Measurements from ENCODE around the gene ARFGAP2.

The ARFGAP2 gene

DNA sequence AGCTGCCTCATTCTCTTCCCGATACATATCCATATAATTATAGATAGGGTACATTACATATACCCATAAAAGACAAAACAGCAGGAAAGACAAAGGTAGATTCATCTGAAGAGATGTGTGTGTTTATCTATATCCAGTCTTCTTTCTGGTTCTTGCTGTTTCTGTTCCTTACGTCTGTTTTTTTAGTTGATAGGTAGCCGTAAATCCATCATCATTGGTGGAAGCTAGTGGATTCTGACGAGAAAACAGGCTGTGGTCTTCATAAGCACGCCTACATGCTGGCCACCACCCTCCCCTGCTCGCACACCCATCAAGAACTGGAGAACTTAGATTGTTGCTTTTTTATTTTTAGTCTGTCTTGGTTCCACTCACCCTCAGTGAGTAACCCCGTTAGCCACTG, 51.6 kb downstream of the ARFGAP2 start:
- no peak overlapping the region for H3K4me3 ChIP-seq (ENCODE audit: low read depth, low read length)
- no peaks in the 10 kb centered on the region for H3K4me1 ChIP-seq (ENCODE audit: control insufficient read depth, insufficient read depth, low read length)
- no peak overlapping the region for H3K27ac ChIP-seq (ENCODE audit: extremely low read depth, low read depth, low read length)
- CTCF ChIA-PET: interaction anchor here (0.7 to 0.9 kb wide), 3 partner anchors 28 to 275 kb away, joined by 3 to 4 read pairs (median 3); no protein-coding TSS in a partner anchor
- no peaks in the 10 kb centered on the region for H3K9me3 ChIP-seq (ENCODE audit: control insufficient read depth, insufficient read depth, low read depth, low read length)
- TF ChIP-seq ZNF654 (tag by site-specific recombination; IDR thresholded peaks at IDR 0.05; ENCODE audit: low read depth) (no peak), ZNF544 (tag by site-specific recombination; IDR thresholded peaks at IDR 0.05) (no peak), OSR2 (tag by site-specific recombination; IDR thresholded peaks at IDR 0.05) (0 out of 2 replicates have a peak, but pooled peaks have one; percentile 31)
- H3K36me3 ChIP-seq (ENCODE audit: control insufficient read depth in 2 of 2, insufficient read depth in 1 of 2, low read length in 2 of 2): no peaks in the 10 kb centered on the region
- POLR2A ChIA-PET: no interaction called here

DNA sequence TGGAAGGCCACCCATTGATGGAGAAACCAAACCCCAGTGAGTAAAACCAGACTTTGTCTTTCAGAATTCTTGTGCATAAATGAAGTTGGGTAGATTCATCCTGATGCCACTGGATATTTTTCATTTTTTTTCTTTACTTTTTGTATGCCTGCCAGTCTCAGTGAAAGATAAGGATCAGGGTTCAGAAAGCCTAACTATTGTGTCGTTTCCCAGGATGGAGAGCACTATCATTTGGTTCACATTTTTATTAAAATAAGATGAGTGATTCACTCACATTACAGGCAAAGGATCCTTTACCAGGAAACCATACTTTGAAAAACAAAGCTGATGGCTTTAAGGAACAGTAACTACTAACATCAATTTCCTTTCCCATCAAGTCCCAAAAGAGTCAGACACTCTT, 52.0 kb downstream of the ARFGAP2 start:
- TF ChIP-seq ZEB2 (tag by site-specific recombination; IDR thresholded peaks at IDR 0.05): no peak
- 0 out of 2 replicates have a peak, but pooled peaks have one; percentile 8 for TF ChIP-seq TCF7L2 (IDR thresholded peaks at IDR 0.05; ENCODE audit: borderline replicate concordance, low read depth, low read length)
- ChIA-PET CTCF (interaction anchor here (0.7 kb wide), 1 partner anchor 275 kb away, joined by 3 read pairs; no protein-coding TSS in a partner anchor), POLR2A (no interaction called here)
- Histone ChIP-seq H3K36me3 (ENCODE audit: control insufficient read depth in 2 of 2, insufficient read depth in 1 of 2, low read length in 2 of 2) (no peaks in the 10 kb centered on the region), H3K4me1 (ENCODE audit: control insufficient read depth, insufficient read depth, low read length) (no peaks in the 10 kb centered on the region), H3K27ac (ENCODE audit: extremely low read depth, low read depth, low read length) (no peak overlapping the region), H3K9me3 (ENCODE audit: control insufficient read depth, insufficient read depth, low read depth, low read length) (no peaks in the 10 kb centered on the region), H3K4me3 (ENCODE audit: low read depth, low read length) (no peak overlapping the region)

DNA sequence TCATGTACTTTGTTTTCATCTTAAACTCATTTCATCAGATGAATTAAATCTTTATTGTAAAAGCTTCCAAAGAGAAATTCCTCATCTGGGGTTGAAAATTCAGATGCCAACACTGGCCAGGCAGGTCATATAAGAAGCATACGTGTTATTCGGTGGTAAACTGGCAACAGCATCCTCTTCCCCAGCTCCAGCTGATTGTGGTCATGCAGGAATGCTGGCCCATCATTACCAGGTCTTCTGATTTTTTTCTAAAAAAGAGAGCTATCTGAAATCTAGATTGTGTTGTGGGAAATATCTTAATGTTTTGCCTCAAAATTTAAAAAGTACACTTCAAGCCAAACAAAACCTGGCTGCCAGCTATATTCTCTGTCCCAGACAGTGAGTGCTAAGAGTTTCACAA, 53.6 kb downstream of the ARFGAP2 start:
- TF ChIP-seq ZNF157 (tag by site-specific recombination; IDR thresholded peaks at IDR 0.05) (no peak), ZSCAN30 (tag by site-specific recombination; IDR thresholded peaks at IDR 0.05) (no peak), ZNF140 (tag by site-specific recombination; IDR thresholded peaks at IDR 0.05) (no peak), BCL11B (tag by site-specific recombination; IDR thresholded peaks at IDR 0.05; ENCODE audit: low read depth) (no peak)
- no peaks in the 10 kb centered on the region for H3K36me3 ChIP-seq (ENCODE audit: control insufficient read depth in 2 of 2, insufficient read depth in 1 of 2, low read length in 2 of 2)
- H3K9me3 ChIP-seq (ENCODE audit: control insufficient read depth, insufficient read depth, low read depth, low read length): no peaks in the 10 kb centered on the region
- ChIA-PET POLR2A (no interaction called here), CTCF (interaction anchor here (0.6 to 1.0 kb wide), 2 partner anchors 30 to 46 kb away, joined by 3 read pairs; no protein-coding TSS in a partner anchor)
- no peak overlapping the region for H3K4me3 ChIP-seq (ENCODE audit: low read depth, low read length)
- no peaks in the 10 kb centered on the region for H3K4me1 ChIP-seq (ENCODE audit: control insufficient read depth, insufficient read depth, low read length)
- H3K27ac ChIP-seq (ENCODE audit: extremely low read depth, low read depth, low read length): no peak overlapping the region

DNA sequence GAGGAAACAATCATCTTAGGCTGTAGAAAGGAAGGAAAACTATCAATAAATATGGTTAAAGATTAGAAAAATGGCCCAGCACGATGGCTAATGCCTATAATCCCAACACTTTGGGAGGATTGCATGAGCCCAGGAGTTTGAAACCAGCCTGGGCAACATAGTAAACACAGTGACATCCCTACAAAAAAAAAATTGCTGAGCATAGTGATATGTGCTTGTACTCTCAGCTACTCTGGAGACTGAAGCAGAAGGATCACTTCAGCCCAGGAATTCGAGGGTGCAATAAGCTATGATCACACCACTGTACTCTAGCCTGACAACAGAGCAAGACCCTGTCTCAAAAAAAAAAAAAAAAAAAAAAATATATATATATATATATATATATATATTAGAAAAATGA, 54.9 kb downstream of the ARFGAP2 start:
- POLR2A ChIA-PET: no interaction called here
- TF ChIP-seq, protein P1, sequence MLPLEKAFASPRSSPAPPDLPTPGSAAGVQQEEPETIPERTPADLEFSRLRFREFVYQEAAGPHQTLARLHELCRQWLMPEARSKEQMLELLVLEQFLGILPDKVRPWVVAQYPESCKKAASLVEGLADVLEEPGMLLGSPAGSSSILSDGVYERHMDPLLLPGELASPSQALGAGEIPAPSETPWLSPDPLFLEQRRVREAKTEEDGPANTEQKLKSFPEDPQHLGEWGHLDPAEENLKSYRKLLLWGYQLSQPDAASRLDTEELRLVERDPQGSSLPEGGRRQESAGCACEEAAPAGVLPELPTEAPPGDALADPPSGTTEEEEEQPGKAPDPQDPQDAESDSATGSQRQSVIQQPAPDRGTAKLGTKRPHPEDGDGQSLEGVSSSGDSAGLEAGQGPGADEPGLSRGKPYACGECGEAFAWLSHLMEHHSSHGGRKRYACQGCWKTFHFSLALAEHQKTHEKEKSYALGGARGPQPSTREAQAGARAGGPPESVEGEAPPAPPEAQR (tag by site-specific recombination; IDR thresholded peaks at IDR 0.05): no peak
- TF ChIP-seq ZBTB8A (tag by site-specific recombination; IDR thresholded peaks at IDR 0.05) (no peak), ZBTB20 (tag by site-specific recombination; IDR thresholded peaks at IDR 0.05) (no peak), ZNF76 (tag by site-specific recombination; IDR thresholded peaks at IDR 0.05; ENCODE audit: borderline replicate concordance, low read depth) (no peak), ZNF335 (tag by site-specific recombination; conservative IDR thresholded peaks at IDR 0.05) (no peak), ZSCAN23 (tag by site-specific recombination; IDR thresholded peaks at IDR 0.05) (no peak)
- TF ChIP-seq, protein P2, sequence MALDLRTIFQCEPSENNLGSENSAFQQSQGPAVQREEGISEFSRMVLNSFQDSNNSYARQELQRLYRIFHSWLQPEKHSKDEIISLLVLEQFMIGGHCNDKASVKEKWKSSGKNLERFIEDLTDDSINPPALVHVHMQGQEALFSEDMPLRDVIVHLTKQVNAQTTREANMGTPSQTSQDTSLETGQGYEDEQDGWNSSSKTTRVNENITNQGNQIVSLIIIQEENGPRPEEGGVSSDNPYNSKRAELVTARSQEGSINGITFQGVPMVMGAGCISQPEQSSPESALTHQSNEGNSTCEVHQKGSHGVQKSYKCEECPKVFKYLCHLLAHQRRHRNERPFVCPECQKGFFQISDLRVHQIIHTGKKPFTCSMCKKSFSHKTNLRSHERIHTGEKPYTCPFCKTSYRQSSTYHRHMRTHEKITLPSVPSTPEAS (tag by site-specific recombination; IDR thresholded peaks at IDR 0.05): no peak
- TF ChIP-seq, protein P3, sequence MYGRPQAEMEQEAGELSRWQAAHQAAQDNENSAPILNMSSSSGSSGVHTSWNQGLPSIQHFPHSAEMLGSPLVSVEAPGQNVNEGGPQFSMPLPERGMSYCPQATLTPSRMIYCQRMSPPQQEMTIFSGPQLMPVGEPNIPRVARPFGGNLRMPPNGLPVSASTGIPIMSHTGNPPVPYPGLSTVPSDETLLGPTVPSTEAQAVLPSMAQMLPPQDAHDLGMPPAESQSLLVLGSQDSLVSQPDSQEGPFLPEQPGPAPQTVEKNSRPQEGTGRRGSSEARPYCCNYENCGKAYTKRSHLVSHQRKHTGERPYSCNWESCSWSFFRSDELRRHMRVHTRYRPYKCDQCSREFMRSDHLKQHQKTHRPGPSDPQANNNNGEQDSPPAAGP (tag by site-specific recombination; IDR thresholded peaks at IDR 0.05): no peak
- TF ChIP-seq, protein P4, sequence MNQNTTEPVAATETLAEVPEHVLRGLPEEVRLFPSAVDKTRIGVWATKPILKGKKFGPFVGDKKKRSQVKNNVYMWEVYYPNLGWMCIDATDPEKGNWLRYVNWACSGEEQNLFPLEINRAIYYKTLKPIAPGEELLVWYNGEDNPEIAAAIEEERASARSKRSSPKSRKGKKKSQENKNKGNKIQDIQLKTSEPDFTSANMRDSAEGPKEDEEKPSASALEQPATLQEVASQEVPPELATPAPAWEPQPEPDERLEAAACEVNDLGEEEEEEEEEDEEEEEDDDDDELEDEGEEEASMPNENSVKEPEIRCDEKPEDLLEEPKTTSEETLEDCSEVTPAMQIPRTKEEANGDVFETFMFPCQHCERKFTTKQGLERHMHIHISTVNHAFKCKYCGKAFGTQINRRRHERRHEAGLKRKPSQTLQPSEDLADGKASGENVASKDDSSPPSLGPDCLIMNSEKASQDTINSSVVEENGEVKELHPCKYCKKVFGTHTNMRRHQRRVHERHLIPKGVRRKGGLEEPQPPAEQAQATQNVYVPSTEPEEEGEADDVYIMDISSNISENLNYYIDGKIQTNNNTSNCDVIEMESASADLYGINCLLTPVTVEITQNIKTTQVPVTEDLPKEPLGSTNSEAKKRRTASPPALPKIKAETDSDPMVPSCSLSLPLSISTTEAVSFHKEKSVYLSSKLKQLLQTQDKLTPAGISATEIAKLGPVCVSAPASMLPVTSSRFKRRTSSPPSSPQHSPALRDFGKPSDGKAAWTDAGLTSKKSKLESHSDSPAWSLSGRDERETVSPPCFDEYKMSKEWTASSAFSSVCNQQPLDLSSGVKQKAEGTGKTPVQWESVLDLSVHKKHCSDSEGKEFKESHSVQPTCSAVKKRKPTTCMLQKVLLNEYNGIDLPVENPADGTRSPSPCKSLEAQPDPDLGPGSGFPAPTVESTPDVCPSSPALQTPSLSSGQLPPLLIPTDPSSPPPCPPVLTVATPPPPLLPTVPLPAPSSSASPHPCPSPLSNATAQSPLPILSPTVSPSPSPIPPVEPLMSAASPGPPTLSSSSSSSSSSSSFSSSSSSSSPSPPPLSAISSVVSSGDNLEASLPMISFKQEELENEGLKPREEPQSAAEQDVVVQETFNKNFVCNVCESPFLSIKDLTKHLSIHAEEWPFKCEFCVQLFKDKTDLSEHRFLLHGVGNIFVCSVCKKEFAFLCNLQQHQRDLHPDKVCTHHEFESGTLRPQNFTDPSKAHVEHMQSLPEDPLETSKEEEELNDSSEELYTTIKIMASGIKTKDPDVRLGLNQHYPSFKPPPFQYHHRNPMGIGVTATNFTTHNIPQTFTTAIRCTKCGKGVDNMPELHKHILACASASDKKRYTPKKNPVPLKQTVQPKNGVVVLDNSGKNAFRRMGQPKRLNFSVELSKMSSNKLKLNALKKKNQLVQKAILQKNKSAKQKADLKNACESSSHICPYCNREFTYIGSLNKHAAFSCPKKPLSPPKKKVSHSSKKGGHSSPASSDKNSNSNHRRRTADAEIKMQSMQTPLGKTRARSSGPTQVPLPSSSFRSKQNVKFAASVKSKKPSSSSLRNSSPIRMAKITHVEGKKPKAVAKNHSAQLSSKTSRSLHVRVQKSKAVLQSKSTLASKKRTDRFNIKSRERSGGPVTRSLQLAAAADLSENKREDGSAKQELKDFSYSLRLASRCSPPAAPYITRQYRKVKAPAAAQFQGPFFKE (tag by site-specific recombination; IDR thresholded peaks at IDR 0.05; ENCODE audit: borderline replicate concordance): no peak

More for the DNA sequence above, 54.9 kb downstream of the ARFGAP2 start:
- CTCF ChIA-PET: interaction anchor here (0.6 kb wide), 1 partner anchor 110 kb away, joined by 3 read pairs; no protein-coding TSS in a partner anchor
- Histone ChIP-seq H3K9me3 (ENCODE audit: control insufficient read depth, insufficient read depth, low read depth, low read length) (no peaks in the 10 kb centered on the region), H3K4me3 (ENCODE audit: low read depth, low read length) (no peak overlapping the region), H3K4me1 (ENCODE audit: control insufficient read depth, insufficient read depth, low read length) (no peaks in the 10 kb centered on the region), H3K36me3 (ENCODE audit: control insufficient read depth in 2 of 2, insufficient read depth in 1 of 2, low read length in 2 of 2) (no peaks in the 10 kb centered on the region), H3K27ac (ENCODE audit: extremely low read depth, low read depth, low read length) (no peak overlapping the region)

Measured in HEK293 (cell line).